DOHH2 (cell line): Measurements from ENCODE around the gene SMOC2.

ENCODE experiments used
- CTCF ChIP-seq: fragments of 200-600 bp; sonication (generic); IDR thresholded peaks from one replicate; pipeline ENCODE4 v1.5.1; 2014; ENCODE audit warnings: antibody characterized with exemption, mild to moderate bottlenecking, low read depth, low read length; ENCODE audit not compliant: poor library complexity, severe bottlenecking
- EZH2phosphoT487 ChIP-seq: fragments of 200-600 bp; sonication (generic); IDR thresholded peaks from 2 replicates; pipeline ENCODE4 v1.6.1; 2017; ENCODE audit warnings: borderline replicate concordance, mild to moderate bottlenecking, antibody characterized with exemption, low read length, moderate library complexity, mixed read lengths

DNA sequence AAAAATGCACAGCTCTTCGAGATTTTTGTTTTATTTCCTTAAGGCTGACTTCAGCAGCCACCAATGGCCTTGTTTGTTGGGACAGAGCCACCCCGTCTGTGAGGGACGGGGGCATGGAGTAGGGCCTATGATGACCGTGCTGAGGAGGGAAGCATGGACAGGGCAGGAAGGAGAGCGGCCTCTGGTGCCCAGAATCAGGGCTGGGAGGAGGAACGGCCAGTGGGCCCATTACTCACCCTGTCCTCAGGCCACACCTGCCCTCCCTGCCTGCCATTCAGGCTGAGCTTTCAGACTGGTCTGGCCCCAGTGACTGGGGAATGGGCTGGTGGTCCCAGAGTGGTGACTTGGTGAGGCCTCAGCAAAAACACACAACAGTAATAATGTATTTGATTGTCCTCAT is 104.4 kb downstream of the SMOC2 start:
- no peak for TF ChIP-seq CTCF
- no peak for TF ChIP-seq EZH2phosphoT487
